ENCODE data around the gene NT5C1A. TPM values are rescaled to one million over a fixed set of nuclear protein-coding genes. Genes with fewer than 3 reads are reported as not detected.
A peak's percentile ranks its signal among the peaks of the same experiment; 100 is the strongest.

NT5C1A gene
- total RNA-seq, 1 donor from 2014 or later: not detected

DNA sequence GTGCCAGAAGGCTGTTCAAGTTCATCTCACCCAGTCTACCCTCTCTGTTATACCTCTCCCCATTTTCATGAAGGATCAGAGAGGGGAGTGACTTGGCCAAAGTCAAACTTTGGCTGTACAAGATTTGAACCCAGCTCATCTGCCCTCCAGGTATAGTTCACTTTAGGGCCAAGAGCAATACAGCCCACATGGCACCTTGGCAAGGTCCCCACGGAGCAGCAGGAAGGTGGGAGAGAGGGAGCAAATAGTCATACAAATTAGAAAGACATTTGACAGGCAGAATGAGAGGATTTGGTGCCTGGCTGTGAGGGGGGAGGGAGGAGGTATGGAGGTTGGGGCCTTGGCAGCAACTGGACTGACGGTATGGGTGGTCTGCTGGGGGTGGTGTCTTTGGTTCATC is 18.3 kb upstream of the NT5C1A start:
- DNase-seq (ENCODE audit: low read depth in 2 of 2): no peak

DNA sequence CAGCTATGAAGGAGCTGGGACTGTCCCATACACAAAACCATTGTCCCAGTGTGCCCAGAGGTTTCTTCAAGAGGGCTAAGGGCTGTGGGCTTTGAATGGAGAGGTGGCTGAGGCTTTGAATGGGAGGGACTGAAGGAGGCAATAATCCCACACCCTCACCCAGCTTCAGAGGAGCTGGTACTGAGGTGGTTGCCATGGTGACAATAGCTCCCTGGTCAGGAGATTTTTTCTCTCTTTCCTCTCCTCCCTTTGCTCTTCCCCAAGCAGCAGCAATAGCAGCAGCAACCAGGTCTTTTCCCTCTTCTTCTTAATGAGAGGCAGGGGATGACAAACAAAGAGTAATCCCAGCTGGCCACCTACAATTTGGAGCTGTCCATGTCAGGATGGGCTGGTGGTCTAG is 17.7 kb upstream of the NT5C1A start:
- DNase-seq (ENCODE audit: low read depth in 2 of 2): no peak

DNA sequence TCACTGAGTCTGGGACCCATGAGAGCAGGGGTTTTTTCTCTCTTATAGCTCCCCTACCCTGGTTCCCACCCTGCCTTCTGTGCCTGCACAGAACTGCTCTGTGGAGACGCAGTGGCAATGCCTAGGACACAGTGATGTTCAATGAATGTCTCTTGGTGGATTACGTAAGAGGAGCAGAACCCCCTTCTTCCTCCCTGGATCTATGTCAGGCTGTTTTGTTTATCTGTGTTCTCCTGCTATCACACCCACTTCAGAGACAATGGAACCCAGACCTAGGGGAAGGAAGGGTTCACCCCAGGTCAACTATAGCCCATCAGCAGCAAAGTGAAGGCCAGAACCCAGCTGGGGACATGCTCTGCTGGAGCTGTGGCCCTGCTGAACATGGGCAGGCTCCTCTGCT is 17.3 kb upstream of the NT5C1A start:
- no peak for DNase-seq (ENCODE audit: low read depth in 2 of 2)

DNA sequence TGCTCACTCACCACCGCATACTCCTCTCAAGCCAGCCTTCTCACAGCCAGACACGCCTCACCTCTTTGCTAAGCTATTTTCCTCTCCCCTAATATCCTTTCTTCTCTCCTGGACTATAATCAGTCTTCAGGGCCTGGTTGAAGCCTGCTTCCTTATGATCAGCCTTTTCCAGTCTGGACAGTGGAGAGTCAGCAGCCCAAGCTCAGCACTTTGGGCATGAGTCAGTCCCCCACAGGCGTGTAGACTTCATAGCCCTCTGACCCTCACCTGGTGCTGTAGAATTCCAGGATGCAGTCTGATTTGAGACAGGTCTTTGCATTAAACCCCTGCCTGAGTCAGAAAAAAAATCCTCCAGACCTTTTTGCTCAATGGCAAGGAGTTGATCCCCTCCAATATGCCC is 16.8 kb upstream of the NT5C1A start:
- DNase-seq (ENCODE audit: low read depth in 2 of 2): no peak

DNA sequence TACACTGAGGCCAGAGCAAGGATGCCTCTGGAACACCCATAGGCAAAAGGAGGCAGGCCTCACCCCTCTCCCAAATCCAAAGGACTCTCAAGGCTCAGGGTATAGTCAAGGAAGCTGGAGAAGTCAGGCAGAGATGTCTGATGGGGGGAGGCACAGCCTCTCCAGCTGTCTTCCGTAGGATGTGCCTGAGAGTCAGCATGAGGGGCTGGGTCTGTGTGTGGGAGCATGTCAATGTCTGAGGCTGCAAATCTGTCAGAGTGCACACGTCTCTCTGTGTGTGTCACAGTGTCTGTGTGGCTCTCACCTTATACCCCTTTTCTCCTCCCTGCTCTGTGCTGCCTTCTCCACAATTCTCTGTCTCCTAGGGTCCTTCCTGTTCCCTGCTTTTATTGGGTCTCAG is 15.3 kb upstream of the NT5C1A start:
- DNase-seq (ENCODE audit: low read depth in 2 of 2): no peak

DNA sequence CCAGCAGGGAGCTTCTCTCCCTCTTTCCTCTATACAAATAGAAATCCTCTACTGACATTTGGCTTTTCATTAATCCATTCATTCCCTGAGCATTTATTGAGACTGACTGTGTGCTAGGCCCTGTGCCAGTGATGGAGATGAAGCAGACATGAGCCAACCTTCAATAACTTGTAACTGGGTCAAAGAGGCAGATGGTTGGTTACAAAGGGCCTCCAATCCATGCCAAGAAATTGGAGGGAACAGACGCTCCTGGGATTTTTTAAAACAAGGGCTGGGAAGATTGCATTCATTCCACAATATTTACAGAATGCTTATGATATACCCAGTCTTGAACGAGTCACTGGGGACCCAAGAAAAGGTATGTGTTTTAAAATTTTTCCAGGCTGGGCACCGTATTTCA is 13.2 kb upstream of the NT5C1A start:
- no peak for DNase-seq (ENCODE audit: low read depth in 2 of 2)

DNA sequence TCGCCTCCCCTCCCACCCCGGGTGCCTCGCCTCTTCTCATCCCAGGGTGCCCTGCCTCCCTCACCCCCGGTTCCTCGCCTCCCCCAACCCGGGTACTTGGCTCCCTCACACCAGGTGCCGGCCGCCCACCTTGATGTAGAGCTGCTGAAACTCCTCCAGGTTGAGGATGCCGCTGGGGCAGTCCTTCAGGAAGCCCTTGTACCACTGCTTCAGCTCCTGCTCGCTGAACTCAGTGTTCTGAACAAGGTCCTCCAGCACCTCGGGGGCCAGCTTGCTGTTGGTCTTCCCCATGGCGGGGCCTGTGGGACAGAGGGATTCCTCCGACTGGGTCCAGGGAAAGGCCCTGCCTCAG is 12.4 kb upstream of the NT5C1A start:
- DNase-seq (ENCODE audit: low read depth in 2 of 2): no peak

DNA sequence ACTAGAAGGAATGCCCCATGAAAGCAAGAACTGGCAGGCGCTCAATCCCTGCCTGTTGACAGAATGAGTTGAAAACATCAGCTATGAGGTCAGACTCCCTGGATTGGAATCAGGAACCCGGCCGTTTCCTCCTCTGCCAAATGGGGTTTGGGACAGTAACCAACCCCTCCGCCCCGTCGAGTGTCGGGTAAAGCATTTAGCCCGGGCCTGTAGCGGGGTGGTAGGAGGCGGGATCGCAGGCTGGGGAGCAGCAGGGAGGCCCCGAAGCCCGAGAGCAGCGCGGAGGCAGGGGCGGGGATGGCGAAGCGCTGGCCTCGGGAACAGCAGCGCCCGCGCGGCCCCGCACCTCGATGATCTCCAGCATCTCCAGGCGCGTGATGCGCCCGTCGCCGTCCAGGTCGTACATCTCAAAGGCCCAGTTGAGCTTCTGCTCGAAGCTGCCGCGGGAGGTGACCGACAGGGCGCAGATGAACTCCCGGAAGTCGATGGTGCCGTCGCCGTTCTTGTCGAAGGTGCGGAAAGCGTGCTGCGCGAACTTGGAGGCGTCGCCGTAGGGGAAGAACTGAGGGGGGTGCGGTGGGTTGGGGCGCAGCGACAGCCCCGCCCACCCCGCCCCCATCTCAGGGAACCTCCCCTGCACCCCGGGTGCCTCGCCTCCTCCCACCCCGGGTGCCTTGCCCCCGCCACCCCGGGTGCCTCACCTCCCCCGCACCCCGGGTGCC is 11.8 kb upstream of the NT5C1A start:
- DNase-seq (ENCODE audit: low read depth in 2 of 2): no peak

DNA sequence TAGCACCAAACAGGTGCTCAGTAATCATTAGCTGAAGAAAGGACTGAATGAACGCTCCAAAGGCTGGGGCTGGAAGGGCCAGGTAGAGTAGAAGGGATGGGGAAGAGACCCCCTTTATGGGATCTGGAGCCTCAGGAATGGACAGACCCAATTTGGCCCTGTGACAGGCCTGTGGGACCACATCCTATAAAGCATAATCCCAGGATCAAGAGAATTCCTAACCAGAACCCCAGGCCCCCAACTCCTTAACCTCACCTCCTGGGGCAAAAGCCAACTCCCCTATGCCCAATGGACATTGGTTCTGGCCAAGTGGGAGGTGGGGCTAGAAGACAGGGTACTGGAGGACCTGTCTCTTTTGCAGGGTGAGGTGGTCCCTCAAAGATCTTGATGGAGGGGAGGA is 10.1 kb upstream of the NT5C1A start:
- DNase-seq (ENCODE audit: low read depth in 2 of 2): no peak

DNA sequence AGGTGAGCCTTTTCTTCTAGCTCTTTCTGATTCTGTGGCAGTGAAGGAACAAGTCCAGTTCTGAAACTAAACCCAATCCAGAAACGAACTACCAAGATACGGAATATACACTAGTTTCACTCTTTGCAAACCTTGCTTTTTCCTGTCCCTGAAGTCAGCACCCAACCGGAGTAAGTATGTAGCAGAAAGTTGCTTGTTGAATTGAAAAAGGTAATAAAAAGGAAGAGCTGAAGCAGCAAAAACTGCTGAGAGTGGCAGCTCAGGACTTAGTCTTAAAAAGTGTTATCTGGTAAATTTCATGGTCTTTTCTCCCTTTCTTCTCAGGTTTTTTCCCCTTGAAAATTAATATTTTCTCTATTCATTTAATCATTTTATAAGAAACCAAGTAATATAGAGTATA is 9.4 kb upstream of the NT5C1A start:
- no peak for DNase-seq (ENCODE audit: low read depth in 2 of 2)

DNA sequence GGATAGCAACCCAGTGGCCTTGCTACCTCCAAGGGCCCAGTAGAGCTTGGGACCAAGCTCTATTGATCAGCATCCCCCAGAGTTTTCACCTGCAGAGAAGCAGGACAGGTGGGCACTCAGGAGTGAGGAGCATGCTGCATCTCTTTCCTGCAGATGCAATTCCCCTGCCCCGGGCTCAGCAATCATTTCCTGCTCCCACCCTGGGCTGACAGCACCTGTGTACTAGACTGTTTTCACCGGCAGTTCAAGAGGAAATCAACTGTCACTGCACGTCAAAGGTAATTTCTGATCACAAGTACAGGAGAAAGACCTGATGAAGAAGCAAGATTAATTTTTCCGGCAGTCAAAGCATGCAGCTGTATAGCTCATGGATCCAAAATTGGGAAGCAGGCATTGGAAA is 8.8 kb upstream of the NT5C1A start:
- DNase-seq (ENCODE audit: low read depth in 2 of 2): no peak

DNA sequence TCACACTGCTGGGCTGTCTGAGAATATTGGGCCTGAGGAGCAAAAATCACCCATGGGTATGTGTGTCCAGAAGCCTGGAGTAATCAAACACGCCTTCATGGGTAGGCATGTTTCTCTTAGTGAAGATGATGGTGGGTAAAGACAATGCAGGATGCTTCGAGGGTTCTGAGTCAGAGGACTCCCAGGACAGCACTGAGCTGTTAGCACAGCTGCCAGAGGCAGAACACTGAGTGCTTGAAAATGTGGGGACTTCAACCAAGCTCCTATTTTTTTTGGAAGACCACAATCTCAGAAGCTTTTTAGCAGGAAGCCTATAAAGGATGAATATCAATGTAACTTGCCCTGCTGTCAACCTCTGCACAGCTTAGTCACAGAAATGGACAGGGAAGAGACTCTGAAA is 7.9 kb upstream of the NT5C1A start:
- DNase-seq (ENCODE audit: low read depth in 2 of 2): no peak

DNA sequence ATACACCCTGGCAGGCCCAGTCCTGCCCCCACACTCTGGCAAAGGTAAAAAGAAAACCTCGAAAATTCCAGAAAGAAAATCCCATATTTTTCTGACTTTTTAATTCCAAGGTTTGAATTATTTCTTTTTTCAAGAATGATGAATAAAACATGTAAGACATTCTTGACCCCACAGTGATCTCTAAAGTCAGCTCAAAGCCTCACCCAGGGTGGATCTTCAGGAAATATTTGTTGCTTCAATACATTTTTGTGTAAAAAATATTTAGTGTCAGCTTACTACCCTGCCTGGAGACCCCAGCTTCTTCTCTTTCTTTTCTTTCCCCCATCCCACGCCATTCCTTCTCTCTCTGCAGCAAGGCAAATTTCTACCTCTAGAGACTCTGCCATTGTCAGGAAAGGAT is 7.0 kb upstream of the NT5C1A start:
- DNase-seq (ENCODE audit: low read depth in 2 of 2): no peak

DNA sequence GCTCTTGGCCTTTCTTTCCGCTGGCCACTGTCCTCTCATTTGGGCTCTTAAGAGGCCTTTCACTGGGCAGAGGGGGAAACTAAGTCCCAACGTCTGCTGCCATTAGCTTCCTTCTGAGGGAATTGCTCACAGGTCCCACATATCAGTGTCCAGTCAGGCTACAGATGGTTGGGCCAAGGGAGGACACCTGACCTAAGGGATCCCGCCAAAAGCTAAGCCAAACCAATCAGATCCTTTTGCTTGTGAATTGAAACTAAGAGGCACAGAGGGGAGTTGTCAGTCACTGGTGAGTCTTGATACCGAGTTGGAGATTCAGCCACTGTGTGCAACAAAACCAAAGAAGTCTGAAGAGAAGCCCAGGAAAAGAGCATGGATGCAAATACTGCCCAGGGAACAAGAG is 5.7 kb upstream of the NT5C1A start:
- no peak for DNase-seq (ENCODE audit: low read depth in 2 of 2)

DNA sequence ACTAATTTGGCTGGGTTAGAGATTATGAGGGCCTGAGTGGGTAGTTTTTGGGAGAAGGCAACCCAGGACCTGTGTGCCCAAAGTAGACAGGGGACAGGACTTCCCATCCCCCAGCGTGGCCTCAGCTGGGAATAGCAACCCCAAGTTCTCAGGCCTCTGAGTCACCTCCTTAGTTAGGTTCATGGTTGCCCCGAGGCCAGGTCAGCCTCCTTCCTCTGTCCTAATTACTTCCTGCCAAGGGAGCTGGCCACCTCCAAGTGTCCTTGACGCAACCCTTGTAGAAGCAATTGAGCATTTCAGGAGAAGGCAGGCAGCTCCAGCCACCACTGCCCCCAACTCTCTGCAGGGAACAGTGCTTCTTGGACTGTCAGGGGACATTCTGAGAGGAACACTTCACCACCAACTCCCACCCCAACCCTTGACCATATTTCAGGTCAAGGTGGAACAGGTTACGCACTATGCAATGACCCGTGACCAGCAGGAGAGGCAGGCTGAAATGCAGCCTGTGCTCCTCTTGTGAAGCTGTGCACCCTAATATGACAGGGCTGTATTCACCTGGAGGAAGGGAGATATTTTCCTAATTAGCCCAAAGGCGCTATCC is 5.1 kb upstream of the NT5C1A start:
- DNase-seq (ENCODE audit: low read depth in 2 of 2): no peak

DNA sequence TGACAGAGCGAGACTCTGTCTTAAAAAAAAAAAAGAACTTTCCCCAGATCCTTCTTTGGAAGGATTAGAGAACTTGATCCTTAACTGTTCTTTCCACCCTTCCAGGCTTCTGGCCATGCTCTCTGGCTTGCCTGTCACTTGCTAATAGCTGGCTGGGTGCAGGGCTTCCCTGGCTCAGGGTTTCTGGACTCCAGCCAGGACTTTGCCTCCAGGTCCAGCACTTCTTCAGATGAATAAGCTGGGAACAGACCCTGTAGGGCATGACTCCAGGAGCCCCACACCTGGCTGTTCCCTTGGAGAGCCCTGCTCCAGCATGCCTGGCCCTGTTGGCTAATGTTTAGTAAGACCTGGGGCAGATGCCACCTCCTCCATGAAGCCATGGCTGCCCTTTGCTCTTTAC is 3.3 kb upstream of the NT5C1A start:
- DNase-seq (ENCODE audit: low read depth in 2 of 2): no peak

DNA sequence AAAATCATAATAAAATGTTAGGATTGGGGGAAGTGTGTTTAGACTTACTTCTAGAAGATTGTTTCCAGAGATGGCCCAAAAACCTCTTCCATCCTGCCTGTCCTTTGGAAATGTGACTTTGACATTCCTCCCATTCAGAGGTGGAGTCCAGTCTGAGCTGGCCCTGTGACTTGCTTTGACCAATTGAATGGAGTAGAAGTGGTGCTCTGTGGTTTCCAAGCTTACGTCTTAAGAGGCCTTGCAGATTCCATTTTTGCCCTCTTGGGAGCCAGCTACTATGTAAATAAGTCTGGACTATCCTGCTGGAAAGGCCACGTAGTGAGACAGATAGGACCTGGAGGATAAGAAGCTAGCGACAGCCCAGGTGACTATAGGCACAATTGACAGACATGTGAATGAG is 1.3 kb upstream of the NT5C1A start:
- no peak for DNase-seq (ENCODE audit: low read depth in 2 of 2)

DNA sequence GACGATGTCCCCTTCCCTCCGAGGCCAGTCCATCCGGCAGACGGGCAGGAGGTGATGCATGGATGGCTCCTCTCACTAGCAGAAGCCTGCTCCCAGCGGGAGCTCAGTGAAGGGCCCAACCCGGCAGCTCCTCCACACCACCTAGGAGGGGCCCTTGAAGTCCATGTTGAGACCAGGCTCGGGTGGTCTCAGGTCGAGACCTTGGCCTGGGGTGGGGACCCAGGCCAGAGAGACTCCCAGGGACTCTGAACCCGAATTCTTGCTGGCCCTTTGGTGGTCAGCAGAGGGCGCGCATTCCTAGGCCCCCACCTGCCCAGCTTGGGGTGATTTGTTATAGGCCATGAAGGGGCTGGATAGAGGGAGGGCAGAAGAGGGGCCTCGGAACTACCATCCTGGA is 642 bp upstream of the NT5C1A start:
- peak; percentile 13 to 25 for DNase-seq (ENCODE audit: low read depth in 2 of 2)

DNA sequence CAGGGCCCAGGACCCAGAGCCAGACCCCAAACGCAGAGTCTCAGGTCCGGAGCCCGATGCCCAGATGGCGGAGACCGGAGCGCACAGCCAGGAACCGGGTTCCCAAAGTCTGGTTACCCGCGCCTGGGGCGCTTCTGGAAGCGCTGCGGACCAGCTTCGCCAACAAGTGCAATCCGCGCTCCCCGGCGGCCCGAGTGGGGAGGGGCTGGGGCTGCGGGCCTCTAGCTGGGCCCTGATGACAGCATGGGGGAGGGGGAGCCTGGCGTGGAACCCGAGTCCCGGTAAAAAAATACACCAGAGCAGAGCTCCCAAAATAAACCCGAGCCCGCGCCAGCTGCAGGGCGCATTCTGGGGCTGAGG is 494 bp downstream of the NT5C1A start:
- no peak for DNase-seq (ENCODE audit: low read depth in 2 of 2)

DNA sequence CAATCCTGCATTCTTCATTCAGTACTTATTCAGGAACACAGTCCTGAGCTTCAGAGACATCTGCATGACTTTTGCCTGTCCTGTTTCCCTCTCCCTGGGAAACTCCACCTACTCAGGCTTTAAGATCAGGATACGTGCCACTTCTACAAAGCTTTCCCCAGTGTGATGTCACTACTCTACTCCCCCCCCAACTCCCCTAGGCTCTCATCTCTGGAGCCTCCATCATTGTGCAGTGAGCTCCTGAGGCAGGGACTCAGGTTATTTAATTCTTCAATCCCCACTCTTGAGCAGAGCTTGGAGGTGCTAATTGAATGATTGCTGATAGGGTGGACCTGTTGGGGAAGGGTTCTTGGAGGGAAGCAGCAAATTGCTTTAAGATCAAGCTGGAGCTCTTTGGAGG is 1.2 kb downstream of the NT5C1A start:
- no peak for DNase-seq (ENCODE audit: low read depth in 2 of 2)

DNA sequence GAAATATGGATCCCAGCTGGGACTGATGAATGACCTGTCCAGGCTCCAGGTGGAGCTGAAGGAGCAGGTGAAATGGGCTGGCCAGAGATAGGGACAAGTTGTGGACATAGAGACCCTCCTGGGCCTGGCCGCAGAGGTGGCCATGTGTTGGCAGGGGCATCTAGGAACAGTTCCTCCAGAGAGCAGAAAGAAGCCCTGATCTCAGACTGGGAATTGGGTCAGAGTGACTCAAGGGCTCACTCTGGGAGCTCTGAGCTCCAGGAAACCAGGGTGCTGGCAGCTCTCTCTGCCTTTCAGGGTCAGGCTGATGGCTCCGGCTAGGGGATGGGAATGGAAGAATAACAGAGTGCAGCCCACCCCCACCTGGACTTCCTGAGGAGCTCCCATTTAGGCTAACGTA is 3.0 kb downstream of the NT5C1A start:
- DNase-seq (ENCODE audit: low read depth in 2 of 2): no peak

DNA sequence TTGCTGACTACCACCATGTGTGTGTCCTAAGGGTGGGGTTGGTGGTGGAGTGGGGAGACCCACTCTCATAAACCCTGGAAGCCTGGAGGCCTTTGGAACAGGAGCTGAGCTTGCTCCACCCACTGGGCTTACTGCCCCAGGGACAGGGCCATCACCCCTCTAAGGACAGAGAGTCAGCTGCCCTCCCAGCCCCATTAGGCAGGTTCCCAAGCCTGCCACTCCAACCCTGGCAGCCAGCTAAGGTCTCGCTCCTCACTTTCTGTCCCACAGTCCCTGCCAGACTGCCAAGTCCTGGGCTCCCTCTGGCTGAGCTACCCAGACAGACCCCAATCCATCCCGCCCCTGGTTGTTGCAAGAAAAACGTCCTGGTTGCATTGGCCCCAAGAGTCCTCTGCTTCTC is 3.8 kb downstream of the NT5C1A start:
- DNase-seq (ENCODE audit: low read depth in 2 of 2): no peak

DNA sequence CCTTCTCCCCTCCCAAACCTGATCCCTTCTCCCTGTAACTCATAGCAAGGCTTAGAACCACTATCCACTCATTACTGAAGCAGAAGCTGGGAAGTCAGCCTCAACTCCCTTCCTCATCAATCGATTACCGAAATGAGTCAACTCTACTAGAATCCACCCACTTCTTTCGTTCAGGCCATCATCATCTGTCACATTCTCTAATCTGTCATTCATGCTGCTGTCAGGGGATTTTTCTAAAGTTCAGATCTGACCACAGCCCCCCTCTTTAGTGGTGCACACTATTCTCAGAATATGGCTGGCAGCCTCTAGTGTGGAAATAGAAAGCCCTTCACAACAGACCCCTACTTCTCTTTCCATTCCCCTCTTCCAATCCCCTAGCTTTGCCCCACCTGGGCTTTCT is 5.1 kb downstream of the NT5C1A start:
- DNase-seq (ENCODE audit: low read depth in 2 of 2): no peak

DNA sequence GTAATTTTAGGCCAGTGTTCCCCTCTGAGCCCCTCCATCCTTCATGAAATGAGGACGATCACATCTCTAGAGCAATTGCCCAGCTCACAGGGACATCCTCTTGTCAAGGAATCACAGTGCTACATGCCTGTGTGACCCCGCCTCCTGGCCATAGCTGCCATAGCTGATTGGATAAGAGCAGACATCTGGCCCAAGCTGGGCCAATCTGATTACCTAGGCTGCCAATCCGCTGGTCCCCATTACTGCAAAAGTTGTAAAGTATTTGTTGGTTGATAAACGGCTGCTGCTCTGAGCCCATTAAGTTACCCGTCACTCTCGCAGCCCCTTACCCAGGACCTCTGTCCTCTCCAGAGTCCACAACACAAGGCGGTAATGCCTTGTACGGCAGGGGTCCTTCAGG is 8.3 kb downstream of the NT5C1A start:
- DNase-seq (ENCODE audit: low read depth in 2 of 2): no peak
